Activated CD4-positive, alpha-beta T cell treated with anti-CD3 and anti-CD28 coated beads for 36 hours (primary cell): ENCODE measurements around the gene TIGD1. TPM values are rescaled to one million over a fixed set of nuclear protein-coding genes. Genes with fewer than 3 reads are reported as not detected.

Experiments used
- ATAC-seq: fragments of 200-7000 bp; cut with Tn5 transposase; one replicate; pipeline ENCODE4 v1.10.0; 2021; ENCODE audit warnings: mild to moderate bottlenecking, moderate library complexity
- CTCF ChIA-PET: fragments of 350-600 bp; sonication (Branson Sonifier 250); formaldehyde crosslinking; loops from one replicate; lab custom pipeline; 2021; ENCODE audit warnings: antibody characterized with exemption; lab: Charles Lee
- POLR2A ChIA-PET: fragments of 350-600 bp; sonication (Branson Sonifier 250); formaldehyde crosslinking; loops from one replicate; lab custom pipeline; 2021; ENCODE audit warnings: antibody characterized with exemption, inconsistent platforms; lab: Charles Lee
- DNase-seq: peaks from one replicate; pipeline ENCODE4 v3.0.0-alpha.2; 2020
- H3K27ac Mint-ChIP-seq: one replicate; pipeline ENCODE4 v1.8.0; 2021; ENCODE audit warnings: mixed read lengths
- H3K27me3 Mint-ChIP-seq: one replicate; pipeline ENCODE4 v1.8.0; 2021; ENCODE audit warnings: mixed read lengths
- H3K36me3 Mint-ChIP-seq: one replicate; pipeline ENCODE4 v1.8.0; 2021; ENCODE audit warnings: low read depth, mixed read lengths
- H3K4me1 Mint-ChIP-seq: one replicate; pipeline ENCODE4 v1.8.0; 2021; ENCODE audit warnings: mixed read lengths
- H3K4me3 Mint-ChIP-seq: one replicate; pipeline ENCODE4 v1.8.0; 2021; ENCODE audit warnings: mild to moderate bottlenecking, moderate library complexity, mixed read lengths
- H3K9me3 Mint-ChIP-seq: one replicate; pipeline ENCODE4 v1.8.0; 2021; ENCODE audit warnings: low read depth, mixed read lengths
- intact Hi-C, 2 experiments: fragments of 100-400 bp; cut with DNase I in 1 of 2; cut with micrococcal nuclease in 1 of 2; formaldehyde crosslinking; loops; one replicate each; pipeline versions ENCODE4 v1.14.2 to v1.15.1; 2022 to 2024; cut with DNase I, micrococcal nuclease
- total RNA-seq, 2 experiments: library from RNA; stranded (reverse); gene quantifications; one replicate each; pipeline ENCODE4 v1.2.3, GENCODE V29; 2021

The TIGD1 gene
- total RNA-seq, 2 experiments from 2014 or later, result 7.6 to 7.9 TPM

DNA sequence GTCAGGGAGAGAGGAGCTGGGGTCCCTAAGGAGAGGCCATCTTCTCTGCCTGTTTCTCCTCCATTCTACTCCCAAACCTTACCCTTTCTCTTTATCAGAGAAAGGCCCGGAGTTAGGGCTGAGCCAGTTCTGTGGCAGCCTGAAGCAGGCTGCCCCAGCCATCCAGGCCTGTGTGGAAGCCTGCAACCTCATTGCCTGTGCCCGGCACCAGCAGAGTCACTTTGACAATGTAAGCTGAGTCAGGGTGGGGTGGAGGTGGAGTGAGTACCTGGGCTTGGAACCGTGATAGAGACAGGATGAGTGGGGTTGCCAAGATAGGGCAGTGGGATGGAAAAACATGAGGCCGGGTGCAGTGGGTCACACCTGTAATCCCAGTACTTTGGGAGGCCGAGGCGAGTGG is 5.7 kb downstream of the TIGD1 start:
- peaks cover 37% of the 10 kb centered on the region for H3K36me3 Mint-ChIP-seq
- intact Hi-C loops, result no loop called here
- H3K4me3 Mint-ChIP-seq, result no peak overlapping the region
- H3K27me3 Mint-ChIP-seq, result no peaks in the 10 kb centered on the region
- H3K4me1 Mint-ChIP-seq, result peaks cover 27% of the 10 kb centered on the region
- DNase-seq (no peak), ATAC-seq (no peak)
- ChIA-PET CTCF (no interaction called here), POLR2A (no interaction called here)
- H3K9me3 Mint-ChIP-seq, result peaks cover 3% of the 10 kb centered on the region
- H3K27ac Mint-ChIP-seq, result no peak overlapping the region

DNA sequence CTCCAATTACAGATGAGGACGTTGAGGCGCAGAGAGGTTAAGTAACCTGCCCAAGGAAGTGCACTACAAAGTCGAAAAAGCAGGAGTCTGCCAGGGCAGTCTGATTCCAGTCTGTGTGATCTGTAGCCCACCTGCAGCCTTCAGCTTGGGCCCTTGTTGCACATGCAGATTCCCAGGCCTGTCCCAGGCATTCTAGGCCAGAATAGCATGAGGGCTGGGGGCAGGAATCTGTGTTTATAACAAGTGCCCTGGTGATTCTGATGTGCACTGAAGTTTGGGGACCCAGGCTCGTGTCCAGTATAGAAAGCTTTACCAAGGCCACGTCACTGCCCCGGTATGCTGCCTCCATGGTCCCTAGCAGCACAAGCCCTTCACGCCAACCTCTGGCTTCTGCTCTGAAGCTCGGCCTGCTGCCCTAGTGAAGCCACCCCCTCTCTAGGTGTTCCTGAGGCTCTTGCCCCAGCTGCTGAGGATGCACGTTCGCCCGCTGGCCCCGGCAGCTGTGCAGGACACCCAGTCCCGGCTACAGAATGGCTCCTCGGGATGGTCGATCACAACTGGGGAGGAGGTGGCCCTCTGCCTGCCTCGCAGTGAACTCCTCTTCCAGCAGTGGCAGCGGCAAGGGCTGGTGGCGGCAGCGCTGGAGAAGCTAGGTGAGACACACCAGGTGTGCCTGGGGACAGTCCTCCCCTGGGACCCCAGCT is 6.3 kb downstream of the TIGD1 start:
- intact Hi-C loops, result no loop called here

DNA sequence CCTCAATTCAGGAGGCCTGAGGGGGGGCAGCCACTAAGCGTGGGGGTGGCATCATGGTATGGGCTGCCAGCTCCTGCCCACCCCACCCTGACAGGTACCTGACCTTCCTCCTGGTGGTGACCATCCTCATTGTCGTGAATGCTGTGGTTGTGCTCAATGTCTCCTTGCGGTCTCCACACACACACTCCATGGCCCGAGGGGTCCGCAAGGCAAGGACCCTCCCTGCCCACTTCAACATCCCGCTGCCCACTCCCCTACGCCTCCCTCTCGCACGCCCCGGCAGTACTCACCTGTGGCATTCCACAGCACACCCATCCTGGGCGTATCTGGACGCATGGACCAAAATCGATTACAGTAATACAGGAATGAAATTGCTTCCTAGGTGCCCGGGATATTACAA is 6.9 kb downstream of the TIGD1 start:
- H3K36me3 Mint-ChIP-seq, result peaks cover 27% of the 10 kb centered on the region
- H3K27me3 Mint-ChIP-seq, result peaks cover under 1% of the 10 kb centered on the region
- H3K27ac Mint-ChIP-seq, result no peak overlapping the region
- DNase-seq, result no peak
- no peak overlapping the region for H3K4me3 Mint-ChIP-seq
- CTCF ChIA-PET, result no interaction called here
- peaks cover 2% of the 10 kb centered on the region for H3K9me3 Mint-ChIP-seq
- POLR2A ChIA-PET, result no interaction called here
- intact Hi-C loops, result no loop called here
- H3K4me1 Mint-ChIP-seq, result peaks cover 16% of the 10 kb centered on the region
- ATAC-seq, result no peak

More for the DNA sequence above, 6.3 kb downstream of the TIGD1 start:
- peaks cover 32% of the 10 kb centered on the region for H3K36me3 Mint-ChIP-seq
- POLR2A ChIA-PET, result no interaction called here
- DNase-seq (no peak), ATAC-seq (no peak)
- CTCF ChIA-PET, result no interaction called here
- H3K4me1 Mint-ChIP-seq, result peaks cover 22% of the 10 kb centered on the region
- no peak overlapping the region for H3K27ac Mint-ChIP-seq
- H3K9me3 Mint-ChIP-seq, result peaks cover 3% of the 10 kb centered on the region
- no peak overlapping the region for H3K4me3 Mint-ChIP-seq
- no peaks in the 10 kb centered on the region for H3K27me3 Mint-ChIP-seq

DNA sequence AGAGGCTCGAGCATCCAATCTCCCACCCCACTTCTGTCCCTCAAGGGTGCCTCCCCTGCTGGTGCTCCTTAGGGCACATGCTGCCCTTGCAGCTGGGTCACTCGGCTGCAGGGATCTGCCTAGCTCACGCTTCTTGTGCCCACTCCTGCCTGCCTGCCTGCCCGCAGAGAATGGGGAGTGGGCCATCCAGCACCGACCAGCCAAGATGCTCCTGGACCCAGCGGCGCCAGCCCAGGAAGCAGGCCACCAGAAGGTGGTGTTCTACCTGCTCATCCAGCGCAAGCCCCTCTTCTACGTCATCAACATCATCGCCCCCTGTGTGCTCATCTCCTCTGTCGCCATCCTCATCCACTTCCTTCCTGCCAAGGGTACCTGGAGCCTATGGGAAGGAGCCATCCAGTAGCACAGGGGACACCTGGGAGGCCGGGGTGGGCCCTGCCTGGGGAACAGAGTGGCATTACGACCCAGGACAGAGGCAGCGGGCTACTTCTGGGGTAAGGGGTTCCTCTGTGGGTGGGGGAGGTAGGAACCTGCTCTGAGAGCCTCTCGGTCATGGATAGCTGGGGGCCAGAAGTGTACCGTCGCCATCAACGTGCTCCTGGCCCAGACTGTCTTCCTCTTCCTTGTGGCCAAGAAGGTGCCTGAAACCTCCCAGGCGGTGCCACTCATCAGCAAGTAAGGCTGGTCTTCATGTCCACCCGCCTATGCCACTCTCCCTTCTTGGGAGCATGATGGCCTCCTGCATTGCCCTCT is 7.5 kb downstream of the TIGD1 start:
- H3K36me3 Mint-ChIP-seq, result peaks cover 21% of the 10 kb centered on the region
- H3K27me3 Mint-ChIP-seq, result peaks cover 2% of the 10 kb centered on the region
- H3K4me1 Mint-ChIP-seq, result peaks cover 10% of the 10 kb centered on the region
- no peak overlapping the region for H3K4me3 Mint-ChIP-seq
- CTCF ChIA-PET, result no interaction called here
- no peaks in the 10 kb centered on the region for H3K9me3 Mint-ChIP-seq
- intact Hi-C loops, result no loop called here
- no peak for ATAC-seq
- no peak overlapping the region for H3K27ac Mint-ChIP-seq
- no peak for DNase-seq
- POLR2A ChIA-PET, result no interaction called here

- ChIA-PET CTCF (no interaction called here), POLR2A (no interaction called here)
- intact Hi-C loops, result no loop called here
- ATAC-seq (no peak), DNase-seq (no peak)
- no peaks in the 10 kb centered on the region for H3K9me3 Mint-ChIP-seq
- H3K27me3 Mint-ChIP-seq, result peaks cover 2% of the 10 kb centered on the region
- H3K36me3 Mint-ChIP-seq, result peaks cover 14% of the 10 kb centered on the region
- no peak overlapping the region for H3K27ac Mint-ChIP-seq
- H3K4me1 Mint-ChIP-seq, result peaks cover 4% of the 10 kb centered on the region
- H3K4me3 Mint-ChIP-seq, result no peak overlapping the region
Observed at GRCh38 chr2:232541961-232542714, 8.2 kb downstream of the TIGD1 start.

- POLR2A ChIA-PET, result no interaction called here
Observed at GRCh38 chr2:232541195-232541960, 9.0 kb downstream of the TIGD1 start.

DNA sequence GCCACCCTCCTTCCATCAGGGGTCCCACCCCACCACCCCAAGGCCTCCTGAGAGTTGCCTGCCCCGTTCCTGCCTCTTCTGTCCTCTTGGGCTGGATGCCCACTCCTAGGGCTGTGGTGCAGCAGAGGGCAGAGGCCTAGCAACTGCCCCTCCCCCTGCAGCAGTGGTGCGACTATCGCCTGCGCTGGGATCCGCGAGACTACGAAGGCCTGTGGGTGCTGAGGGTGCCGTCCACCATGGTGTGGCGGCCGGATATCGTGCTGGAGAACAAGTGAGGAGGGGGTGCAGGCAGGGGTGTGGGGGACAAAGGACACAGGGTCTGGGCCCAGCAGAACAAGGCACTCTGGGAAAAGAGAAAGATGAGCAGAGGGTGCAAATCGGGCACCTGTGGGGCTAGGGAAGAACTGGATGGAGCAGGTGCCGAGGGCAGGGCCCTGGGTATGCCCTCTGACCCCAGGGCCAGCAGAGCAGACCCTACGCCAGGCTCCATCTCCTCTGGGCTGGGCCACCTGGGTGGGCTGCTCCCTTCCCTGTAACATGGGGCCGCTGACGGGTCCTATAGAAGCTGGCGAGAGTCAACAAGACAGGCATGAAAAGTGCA is 9.8 kb downstream of the TIGD1 start:
- no peak overlapping the region for H3K27ac Mint-ChIP-seq
- no peak overlapping the region for H3K4me3 Mint-ChIP-seq
- no peak for ATAC-seq
- POLR2A ChIA-PET, result no interaction called here
- H3K27me3 Mint-ChIP-seq, result peaks cover 2% of the 10 kb centered on the region
- H3K36me3 Mint-ChIP-seq, result peaks cover 7% of the 10 kb centered on the region
- no peak for DNase-seq
- CTCF ChIA-PET, result no interaction called here
- no peaks in the 10 kb centered on the region for H3K4me1 Mint-ChIP-seq
- no peaks in the 10 kb centered on the region for H3K9me3 Mint-ChIP-seq
- intact Hi-C loops, result no loop called here

More at GRCh38 chr2:232541195-232541960, 9.0 kb downstream of the TIGD1 start:
- Mint-ChIP-seq H3K27ac (no peak overlapping the region), H3K27me3 (peaks cover 2% of the 10 kb centered on the region), H3K9me3 (no peaks in the 10 kb centered on the region), H3K36me3 (peaks cover 9% of the 10 kb centered on the region), H3K4me3 (no peak overlapping the region), H3K4me1 (peaks cover under 1% of the 10 kb centered on the region)
- intact Hi-C loops, result no loop called here
- ATAC-seq (no peak), DNase-seq (no peak)
- CTCF ChIA-PET, result no interaction called here

GRCh38 chr2:232539298-232540231 is 10.8 kb downstream of the TIGD1 start, which contains the start of gene CHRNG:
Gene CHRNG, plus strand, starts transcription at chr2:232539692. Its CDS starts 56 bp downstream, at chr2:232539748.
- Mint-ChIP-seq H3K36me3 (peaks cover 3% of the 10 kb centered on the region), H3K9me3 (no peaks in the 10 kb centered on the region), H3K27me3 (peaks cover 2% of the 10 kb centered on the region), H3K4me1 (no peaks in the 10 kb centered on the region), H3K27ac (no peak within 1 kb of the TSS), H3K4me3 (no peak within 1 kb of the TSS)
- no peak for DNase-seq
- POLR2A ChIA-PET, result no interaction called here
- CTCF ChIA-PET, result interaction anchor here (0.6 kb wide), 1 partner anchor 399 kb away, joined by 3 read pairs; no protein-coding TSS in a partner anchor
- no peak for ATAC-seq
- intact Hi-C loops, result no loop called here

- DNase-seq, result no peak
- Mint-ChIP-seq H3K27ac (no peak overlapping the region), H3K27me3 (peaks cover 2% of the 10 kb centered on the region), H3K9me3 (no peaks in the 10 kb centered on the region), H3K4me3 (no peak overlapping the region), H3K4me1 (no peaks in the 10 kb centered on the region), H3K36me3 (peaks cover 2% of the 10 kb centered on the region)
- POLR2A ChIA-PET, result interaction anchor here (0.6 kb wide), 1 partner anchor 21 kb away, joined by 3 read pairs; no protein-coding TSS in a partner anchor
- intact Hi-C loops, result no loop called here
- ATAC-seq, result no peak
- CTCF ChIA-PET, result interaction anchor here (0.5 to 1.0 kb wide), 2 partner anchors 14 to 15 kb away, joined by 4 read pairs; no protein-coding TSS in a partner anchor
Observed at GRCh38 chr2:232538671-232539070, 11.7 kb downstream of the TIGD1 start.

- POLR2A ChIA-PET, result no interaction called here
- Mint-ChIP-seq H3K4me3 (no peak overlapping the region), H3K27ac (no peak overlapping the region)
Observed at GRCh38 chr2:232537499-232537898, 12.9 kb downstream of the TIGD1 start.

More at GRCh38 chr2:232537499-232537898, 12.9 kb downstream of the TIGD1 start:
- intact Hi-C loops, result no loop called here
- H3K36me3 Mint-ChIP-seq, result no peaks in the 10 kb centered on the region
- ATAC-seq, result no peak
- H3K4me1 Mint-ChIP-seq, result no peaks in the 10 kb centered on the region
- no peaks in the 10 kb centered on the region for H3K9me3 Mint-ChIP-seq
- DNase-seq, result peak; percentile 1
- H3K27me3 Mint-ChIP-seq, result peaks cover 7% of the 10 kb centered on the region
- CTCF ChIA-PET, result interaction anchor here (0.5 to 0.8 kb wide), 2 partner anchors 83 to 277 kb away, joined by 3 read pairs; no protein-coding TSS in a partner anchor
